ENCODE results near the gene SPAG4. TPM values are rescaled to one million over a fixed set of nuclear protein-coding genes. Genes with fewer than 3 reads are reported as not detected.

SPAG4 gene
- total RNA-seq, 1 donor from 2014 or later: 3.7 TPM

GRCh38 chr20:35620818-35621559 is 5.4 kb downstream of the SPAG4 start:
- intact Hi-C loops (cut with micrococcal nuclease): no loop called here

- intact Hi-C loops (cut with micrococcal nuclease): no loop called here
These were observed 5.9 kb downstream of the SPAG4 start for GRCh38 chr20:35621560-35621946.

- intact Hi-C loops (cut with micrococcal nuclease): no loop called here
These were observed 10.2 kb downstream of the SPAG4 start for GRCh38 chr20:35625584-35626385.

- intact Hi-C loops (cut with micrococcal nuclease): no loop called here
These were observed 10.9 kb downstream of the SPAG4 start for GRCh38 chr20:35626386-35627001.

- intact Hi-C loops (cut with micrococcal nuclease): no loop called here
These were observed 11.5 kb downstream of the SPAG4 start for GRCh38 chr20:35627121-35627520.

- intact Hi-C loops (cut with micrococcal nuclease): no loop called here
These were observed 14.0 kb downstream of the SPAG4 start for GRCh38 chr20:35629427-35630145.

GRCh38 chr20:35630636-35631035 is 15.0 kb downstream of the SPAG4 start:
- intact Hi-C loops (cut with micrococcal nuclease): no loop called here

- intact Hi-C loops (cut with micrococcal nuclease): no loop called here
These were observed 17.0 kb downstream of the SPAG4 start for GRCh38 chr20:35632539-35633115.

GRCh38 chr20:35635652-35636051 is 20.0 kb downstream of the SPAG4 start:
- intact Hi-C loops (cut with micrococcal nuclease): no loop called here

- intact Hi-C loops (cut with micrococcal nuclease): no loop called here
These were observed 20.5 kb downstream of the SPAG4 start for GRCh38 chr20:35636095-35636494.

- intact Hi-C loops (cut with micrococcal nuclease): no loop called here
These were observed 21.6 kb downstream of the SPAG4 start for GRCh38 chr20:35637276-35637675.

GRCh38 chr20:35638751-35639150 is 23.1 kb downstream of the SPAG4 start:
- intact Hi-C loops (cut with micrococcal nuclease): no loop called here

GRCh38 chr20:35640724-35641123 is 25.1 kb downstream of the SPAG4 start:
- intact Hi-C loops (cut with micrococcal nuclease): no loop called here

GRCh38 chr20:35641743-35642142 is 26.1 kb downstream of the SPAG4 start:
- intact Hi-C loops (cut with micrococcal nuclease): no loop called here

- intact Hi-C loops (cut with micrococcal nuclease): no loop called here
These were observed 27.4 kb downstream of the SPAG4 start for GRCh38 chr20:35643045-35643444.

- intact Hi-C loops (cut with micrococcal nuclease): no loop called here
These were observed 29.2 kb downstream of the SPAG4 start for GRCh38 chr20:35644806-35645205.

- intact Hi-C loops (cut with micrococcal nuclease): no loop called here
These were observed 33.2 kb downstream of the SPAG4 start for GRCh38 chr20:35648836-35649235.

- intact Hi-C loops (cut with micrococcal nuclease): no loop called here
These were observed 35.0 kb downstream of the SPAG4 start for GRCh38 chr20:35650632-35651031.

GRCh38 chr20:35651958-35652357 is 36.3 kb downstream of the SPAG4 start:
- intact Hi-C loops (cut with micrococcal nuclease): no loop called here

- intact Hi-C loops (cut with micrococcal nuclease): no loop called here
These were observed 37.2 kb downstream of the SPAG4 start for GRCh38 chr20:35652641-35653429.

GRCh38 chr20:35653430-35653734 is 37.8 kb downstream of the SPAG4 start:
- intact Hi-C loops (cut with micrococcal nuclease): no loop called here
